HepG2 (cell line): ENCODE data around the gene C1orf87. TPM values are rescaled to one million over a fixed set of nuclear protein-coding genes. Genes with fewer than 3 reads are reported as not detected.

Source experiments
- AHDC1 ChIP-seq: sonication (generic); formaldehyde crosslinking; IDR thresholded peaks from 2 replicates; pipeline ENCODE4 v1.5.1; 2020; ENCODE audit warnings: mild to moderate bottlenecking, missing genetic modification reagents, borderline replicate concordance
- GABPA ChIP-seq, 2 experiments: IDR thresholded peaks; 2 replicates each; pipeline ENCODE4 v1.6.1; 2011 to 2016; ENCODE audit warnings: low read depth in 2 of 2, low read length in 1 of 2, missing biosample characterization in 1 of 2, missing genetic modification characterization in 1 of 2
- HOXA3 ChIP-seq: sonication (generic); formaldehyde crosslinking; IDR thresholded peaks from 2 replicates; pipeline ENCODE4 v1.5.0; 2020; ENCODE audit warnings: missing genetic modification reagents
- MED13 ChIP-seq: sonication (generic); formaldehyde crosslinking; IDR thresholded peaks from 2 replicates; pipeline ENCODE4 v1.5.0; 2020; ENCODE audit warnings: missing genetic modification reagents
- MED8 ChIP-seq: sonication (generic); formaldehyde crosslinking; IDR thresholded peaks from 2 replicates; pipeline ENCODE4 v1.8.1; 2023; ENCODE audit warnings: mild to moderate bottlenecking, missing genetic modification reagents; ENCODE audit not compliant: insufficient replicate concordance
- MTA3 ChIP-seq: sonication (generic); formaldehyde crosslinking; IDR thresholded peaks from 2 replicates; pipeline ENCODE4 v1.4.0; 2020; ENCODE audit warnings: missing genetic modification reagents
- PRPF4 ChIP-seq: fragments of 200-400 bp; formaldehyde crosslinking; IDR thresholded peaks from 2 replicates; pipeline ENCODE4 v1.6.1; 2016; ENCODE audit warnings: low read length, low read depth; ENCODE audit not compliant: poor library complexity, severe bottlenecking
- TFDP1 ChIP-seq: IDR thresholded peaks from 2 replicates; pipeline ENCODE4 v1.6.1; 2016; ENCODE audit warnings: missing compliant biosample characterization, missing genetic modification reagents, borderline replicate concordance
- THAP8 ChIP-seq: sonication (generic); formaldehyde crosslinking; IDR thresholded peaks from 2 replicates; pipeline ENCODE4 v1.5.1; 2020; ENCODE audit warnings: missing genetic modification reagents, mild to moderate bottlenecking, borderline replicate concordance
- ZNF577 ChIP-seq: sonication (generic); formaldehyde crosslinking; IDR thresholded peaks from 2 replicates; pipeline ENCODE4 v1.4.0; 2020; ENCODE audit warnings: mild to moderate bottlenecking, low read depth, missing genetic modification reagents, borderline replicate concordance
- ZNF605 ChIP-seq: sonication (generic); formaldehyde crosslinking; IDR thresholded peaks from 2 replicates; pipeline ENCODE4 v1.8.0; 2022; ENCODE audit warnings: mild to moderate bottlenecking, missing genetic modification reagents
- polyA plus RNA-seq, 8 experiments: library from polyadenylated mRNA; depleted of rRNA in 3 of 8; stranded (reverse) in 7 of 8; unstranded in 1 of 8; fragments of >200 nt; fragmentation: Illumina TruSeq in 4 of 8; extraction: Trizol in 4 of 8; gene quantifications; 2 replicates each; pipeline versions ENCODE4 v1.2.1 to v1.2.3, GENCODE V29; 2011 to 2016; ENCODE audit warnings: low read depth in 4 of 8, missing spikeins in 1 of 8, mixed read lengths in 1 of 8; ENCODE audit not compliant: insufficient read depth in 1 of 8
- total RNA-seq, 5 experiments: library from RNA; depleted of rRNA; stranded (reverse); fragments of >200 nt; fragmentation: Illumina TruSeq; extraction: Trizol; gene quantifications; 2 replicates each; pipeline ENCODE4 v1.2.3, GENCODE V29; 2016; ENCODE audit warnings: low read depth in 1 of 5
- TF ChIP-seq, protein P1 (sequence below): sonication (generic); formaldehyde crosslinking; IDR thresholded peaks from 2 replicates; pipeline ENCODE4 v1.9.0; 2021; ENCODE audit warnings: missing genetic modification reagents, borderline replicate concordance

Gene C1orf87
- total and polyA plus RNA-seq, 2 of the 13 experiments (the other 11 are each of a cell fraction or from before 2014, with no cell fraction given), result not detected

- no peak for TF ChIP-seq THAP8 (CRISPR knock-in tag)
- no peak for TF ChIP-seq PRPF4
- no peak for TF ChIP-seq AHDC1 (CRISPR knock-in tag)
- no peak for TF ChIP-seq MED8
- TF ChIP-seq, protein P1, sequence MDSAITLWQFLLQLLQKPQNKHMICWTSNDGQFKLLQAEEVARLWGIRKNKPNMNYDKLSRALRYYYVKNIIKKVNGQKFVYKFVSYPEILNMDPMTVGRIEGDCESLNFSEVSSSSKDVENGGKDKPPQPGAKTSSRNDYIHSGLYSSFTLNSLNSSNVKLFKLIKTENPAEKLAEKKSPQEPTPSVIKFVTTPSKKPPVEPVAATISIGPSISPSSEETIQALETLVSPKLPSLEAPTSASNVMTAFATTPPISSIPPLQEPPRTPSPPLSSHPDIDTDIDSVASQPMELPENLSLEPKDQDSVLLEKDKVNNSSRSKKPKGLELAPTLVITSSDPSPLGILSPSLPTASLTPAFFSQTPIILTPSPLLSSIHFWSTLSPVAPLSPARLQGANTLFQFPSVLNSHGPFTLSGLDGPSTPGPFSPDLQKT (CRISPR knock-in tag), result no peak
- no peak for TF ChIP-seq HOXA3 (CRISPR knock-in tag)
- no peak for TF ChIP-seq GABPA (IDR thresholded peaks at IDR 0.05; ENCODE audit: low read depth, low read length)
- no peak for TF ChIP-seq GABPA (CRISPR knock-in tag; IDR thresholded peaks at IDR 0.05; ENCODE audit: low read depth)
- no peak for TF ChIP-seq MED13 (CRISPR knock-in tag)
- no peak for TF ChIP-seq ZNF605
- TF ChIP-seq TFDP1 (CRISPR knock-in tag), result no peak
- TF ChIP-seq MTA3 (CRISPR knock-in tag), result no peak
- no peak for TF ChIP-seq ZNF577
Measured at GRCh38 chr1:59999006-59999405, 74.6 kb downstream of the C1orf87 start (continued).
